ENCODE results near the gene SOX1.
A peak's percentile ranks its signal among the peaks of the same experiment; 100 is the strongest.

The SOX1 gene

GRCh38 chr13:112065867-112066623 lies 904 bp upstream of the SOX1 start:
- DNase-seq (ENCODE audit: low read depth), result no peak
- no peak for TF ChIP-seq CTCF (IDR thresholded peaks at IDR 0.05; ENCODE audit: low read depth, low read length, missing control alignments)
- in situ Hi-C loops (cut with HindIII; ENCODE audit: low sequenced_read_pairs), result no loop called here
- peak overlapping the region; percentile 33 for H3K4me3 ChIP-seq (ENCODE audit: low read depth, low read length)

GRCh38 chr13:112066624-112067004 lies 335 bp upstream of the SOX1 start:
- DNase-seq (ENCODE audit: low read depth), result peak; percentile 4
- in situ Hi-C loops (cut with HindIII; ENCODE audit: low sequenced_read_pairs), result no loop called here
- no peak for TF ChIP-seq CTCF (IDR thresholded peaks at IDR 0.05; ENCODE audit: low read depth, low read length, missing control alignments)
- H3K4me3 ChIP-seq (ENCODE audit: low read depth, low read length), result peak overlapping the region; percentile 33

- no peak overlapping the region for H3K4me3 ChIP-seq (ENCODE audit: low read depth, low read length)
- no peak for TF ChIP-seq CTCF (IDR thresholded peaks at IDR 0.05; ENCODE audit: low read depth, low read length, missing control alignments)
- DNase-seq (ENCODE audit: low read depth), result no peak
- in situ Hi-C loops (cut with HindIII; ENCODE audit: low sequenced_read_pairs), result no loop called here
These were observed 1.1 kb downstream of the SOX1 start for GRCh38 chr13:112067871-112068539.

- in situ Hi-C loops (cut with HindIII; ENCODE audit: low sequenced_read_pairs), result no loop called here
- H3K4me3 ChIP-seq (ENCODE audit: low read depth, low read length), result peak overlapping the region; percentile 9
- no peak for TF ChIP-seq CTCF (IDR thresholded peaks at IDR 0.05; ENCODE audit: low read depth, low read length, missing control alignments)
- DNase-seq (ENCODE audit: low read depth), result no peak
These were observed 1.7 kb downstream of the SOX1 start for GRCh38 chr13:112068540-112069060.

- no peak for DNase-seq (ENCODE audit: low read depth)
- TF ChIP-seq CTCF (IDR thresholded peaks at IDR 0.05; ENCODE audit: low read depth, low read length, missing control alignments), result no peak
- peak overlapping the region; percentile 9 for H3K4me3 ChIP-seq (ENCODE audit: low read depth, low read length)
- in situ Hi-C loops (cut with HindIII; ENCODE audit: low sequenced_read_pairs), result no loop called here
These were observed 2.3 kb downstream of the SOX1 start for GRCh38 chr13:112069061-112069844.

GRCh38 chr13:112069845-112070251 lies 2.9 kb downstream of the SOX1 start:
- TF ChIP-seq CTCF (IDR thresholded peaks at IDR 0.05; ENCODE audit: low read depth, low read length, missing control alignments), result no peak
- H3K4me3 ChIP-seq (ENCODE audit: low read depth, low read length), result no peak overlapping the region
- in situ Hi-C loops (cut with HindIII; ENCODE audit: low sequenced_read_pairs), result no loop called here
- DNase-seq (ENCODE audit: low read depth), result no peak
